Esophagus muscularis mucosa (tissue), 4 donors: Measurements from ENCODE around the gene ATP13A3. TPM values are rescaled to one million over a fixed set of nuclear protein-coding genes. Genes with fewer than 3 reads are reported as not detected.

Experiments
- DNase-seq: peaks from one replicate; pipeline ENCODE4 v3.0.0-alpha.2; 2017; ENCODE audit errors: extremely low spot score
- H3K27ac ChIP-seq, 4 donors: fragments of 200-600 bp; sonication (generic); replicated peaks in 1 of 4; 1 replicate in 3 of 4; 2 replicates in 1 of 4; pipeline ENCODE4 v1.5.1; 2016 to 2019; ENCODE audit warnings: mild to moderate bottlenecking in 1 of 4
- H3K27me3 ChIP-seq, 4 donors: fragments of 200-600 bp; sonication (generic); one replicate each; pipeline versions ENCODE4 v1.5.1 to v1.6.0; 2016 to 2019
- H3K36me3 ChIP-seq, 4 donors: fragments of 200-600 bp; sonication (generic); one replicate each; pipeline ENCODE4 v1.5.1; 2016 to 2019
- H3K4me1 ChIP-seq, 4 donors: fragments of 200-600 bp; sonication (generic); one replicate each; pipeline ENCODE4 v1.5.1; 2016 to 2019
- H3K4me3 ChIP-seq, 4 donors: fragments of 200-600 bp; sonication (generic); 1 replicate in 2 of 4; 2 replicates in 2 of 4; pipeline ENCODE4 v1.5.1; 2016 to 2019; ENCODE audit warnings: mild to moderate bottlenecking in 4 of 4, moderate library complexity in 1 of 4
- H3K9me3 ChIP-seq, 4 donors: fragments of 200-600 bp; sonication (generic); 1 replicate in 3 of 4; 2 replicates in 1 of 4; pipeline ENCODE4 v1.5.1; 2016 to 2019
- CTCF ChIP-seq, 3 experiments: fragments of 200-600 bp in 2 of 3; fragments of 450-650 bp in 1 of 3; sonication (generic) in 2 of 3; IDR thresholded peaks; one replicate each; pipeline ENCODE4 v1.5.1; 2017 to 2019; ENCODE audit warnings: antibody characterized with exemption in 3 of 3, mild to moderate bottlenecking in 2 of 3, moderate library complexity in 1 of 3
- EP300 ChIP-seq: sonication (generic); formaldehyde crosslinking; IDR thresholded peaks from one replicate; pipeline ENCODE4 v1.6.1; 2017; ENCODE audit warnings: antibody characterized with exemption
- POLR2A ChIP-seq: fragments of 450-650 bp; IDR thresholded peaks from one replicate; pipeline ENCODE4 v1.6.1; 2017; ENCODE audit warnings: antibody characterized with exemption, moderate library complexity, mild to moderate bottlenecking, low read depth
- POLR2AphosphoS5 ChIP-seq, 2 donors: sonication (generic); formaldehyde crosslinking; IDR thresholded peaks; one replicate each; pipeline ENCODE4 v1.6.1; 2017; ENCODE audit warnings: antibody characterized with exemption in 2 of 2
- whole genome bisulfite sequencing: methylation state at CpG from one replicate; pipeline ENCODE4 v1.1.5; 2018; 5-methylcytosine and 5-hydroxymethylcytosine counted together
- intact Hi-C: fragments of 100-400 bp; cut with DNase I; formaldehyde crosslinking; loops from one replicate; pipeline ENCODE4 v1.15.1; 2023
- total RNA-seq, 4 donors: library from RNA; depleted of rRNA; stranded (reverse); fragments of >200 nt; gene quantifications; one replicate each; pipeline versions ENCODE4 v1.1.0 to v1.2.1, GENCODE V29; 2016

Gene ATP13A3
- total RNA-seq, 4 donors from 2014 or later, result 74.7 to 167 (median 91.0) TPM

- 80% methylated on average over 7 of the region's 7 CpGs for WGBS
- TF ChIP-seq POLR2AphosphoS5 (IDR thresholded peaks at IDR 0.05) (no peak), EP300 (no peak), CTCF (IDR thresholded peaks at IDR 0.05) (no peak), POLR2A (no peak)
- Histone ChIP-seq H3K4me1 (peaks cover 17 to 35% (median 24%) of the 10 kb centered on the region in 4 donors), H3K27me3 (no peaks in the 10 kb centered on the region), H3K27ac (no peak overlapping the region), H3K4me3 (no peak overlapping the region), H3K36me3 (peaks cover 0 to 6% (median 0%) of the 10 kb centered on the region in 4 donors), H3K9me3 (no peaks in the 10 kb centered on the region)
- no peak for DNase-seq
- intact Hi-C loops, result no loop called here
Measured at GRCh38 chr3:194474675-194475074, 12.1 kb downstream of the ATP13A3 start.

GRCh38 chr3:194472290-194472920 lies 14.4 kb downstream of the ATP13A3 start:
- Histone ChIP-seq H3K36me3 (no peaks in the 10 kb centered on the region), H3K4me1 (peaks cover 14 to 51% (median 29%) of the 10 kb centered on the region in 4 donors), H3K27ac (no peak overlapping the region), H3K4me3 (no peak overlapping the region), H3K9me3 (no peaks in the 10 kb centered on the region), H3K27me3 (no peaks in the 10 kb centered on the region)
- DNase-seq, result no peak
- 72% methylated on average over 4 of the region's 4 CpGs for WGBS
- no peak for TF ChIP-seq POLR2AphosphoS5 (IDR thresholded peaks at IDR 0.05)
- TF ChIP-seq EP300, result no peak
- peak in 2 of 3 experiments; percentile 96 for TF ChIP-seq CTCF (IDR thresholded peaks at IDR 0.05)
- intact Hi-C loops, result loop anchor here (2.0 kb wide), 1 partner anchor 122 kb away; no protein-coding TSS in a partner anchor

GRCh38 chr3:194471863-194472262 lies 14.9 kb downstream of the ATP13A3 start:
- Histone ChIP-seq H3K27me3 (no peaks in the 10 kb centered on the region), H3K4me3 (no peak overlapping the region), H3K27ac (no peak overlapping the region), H3K4me1 (peaks cover 14 to 46% (median 27%) of the 10 kb centered on the region in 4 donors), H3K9me3 (no peaks in the 10 kb centered on the region), H3K36me3 (no peaks in the 10 kb centered on the region)
- DNase-seq, result no peak
- 59% methylated on average over 5 of the region's 5 CpGs for WGBS
- TF ChIP-seq CTCF (IDR thresholded peaks at IDR 0.05) (no peak), EP300 (no peak), POLR2AphosphoS5 (IDR thresholded peaks at IDR 0.05) (no peak), POLR2A (no peak)
- intact Hi-C loops, result loop anchor here (2.0 kb wide), 1 partner anchor 123 kb away; no protein-coding TSS in a partner anchor

GRCh38 chr3:194470615-194471014 lies 16.2 kb downstream of the ATP13A3 start:
- DNase-seq, result no peak
- 75% methylated on average over 4 of the region's 4 CpGs for WGBS
- no peak for TF ChIP-seq CTCF (IDR thresholded peaks at IDR 0.05)
- no peak for TF ChIP-seq EP300
- TF ChIP-seq POLR2AphosphoS5 (IDR thresholded peaks at IDR 0.05), result no peak
- TF ChIP-seq POLR2A, result no peak
- H3K4me1 ChIP-seq, result peaks cover 5 to 45% (median 29%) of the 10 kb centered on the region in 4 donors
- no peak overlapping the region for H3K4me3 ChIP-seq
- H3K9me3 ChIP-seq, result no peaks in the 10 kb centered on the region
- intact Hi-C loops, result no loop called here
- no peaks in the 10 kb centered on the region for H3K27me3 ChIP-seq
- no peak overlapping the region for H3K27ac ChIP-seq
- H3K36me3 ChIP-seq, result no peaks in the 10 kb centered on the region

GRCh38 chr3:194469977-194470376 lies 16.8 kb downstream of the ATP13A3 start:
- intact Hi-C loops, result no loop called here
- Histone ChIP-seq H3K9me3 (no peaks in the 10 kb centered on the region), H3K4me1 (peaks cover 1 to 44% (median 29%) of the 10 kb centered on the region in 4 donors), H3K27me3 (no peaks in the 10 kb centered on the region), H3K27ac (no peak overlapping the region), H3K36me3 (no peaks in the 10 kb centered on the region), H3K4me3 (no peak overlapping the region)
- no peak for TF ChIP-seq POLR2A
- TF ChIP-seq EP300, result no peak
- no peak for TF ChIP-seq CTCF (IDR thresholded peaks at IDR 0.05)
- no peak for TF ChIP-seq POLR2AphosphoS5 (IDR thresholded peaks at IDR 0.05)
- DNase-seq, result no peak
